C4-2B (cell line): ENCODE measurements around the gene ITGA8.

Experiments
- ZFX ChIP-seq: fragments of 450-650 bp; IDR thresholded peaks from 2 replicates; pipeline ENCODE4 v1.6.1; 2017
- TF ChIP-seq, protein P1 (sequence below): fragments of 450-650 bp; conservative IDR thresholded peaks from 2 replicates; pipeline ENCODE4 v1.5.1; 2017; ENCODE audit warnings: mild to moderate bottlenecking

DNA sequence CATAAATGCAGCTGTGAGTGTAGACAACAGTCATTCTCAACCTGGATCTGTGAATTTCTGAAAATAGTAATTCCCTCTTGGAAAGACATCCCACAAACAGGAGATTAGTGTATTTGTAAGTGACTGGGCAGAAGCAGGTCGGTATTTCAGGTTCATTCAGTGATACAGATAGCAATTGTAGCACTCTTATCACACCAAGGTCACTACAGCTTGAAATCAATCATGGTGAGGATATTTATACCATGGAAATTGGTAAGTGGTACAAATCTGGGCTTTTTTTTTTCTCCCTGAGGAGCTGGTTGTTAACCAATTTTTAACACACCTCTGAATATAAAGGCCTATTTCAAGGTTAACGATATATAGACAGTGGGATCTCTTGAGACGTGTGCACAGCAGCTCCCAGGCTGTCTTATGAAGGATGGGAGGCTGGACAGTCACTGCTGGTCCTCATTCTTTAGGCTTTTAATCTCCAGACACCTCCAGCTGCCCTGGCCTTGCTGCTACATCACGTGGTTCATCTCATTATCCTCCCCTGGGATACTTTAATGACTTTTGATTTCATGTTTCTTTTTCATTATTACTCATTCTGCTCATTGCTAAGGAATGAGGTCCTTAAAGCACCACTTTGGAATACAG lies 87.1 kb downstream of the ITGA8 start:
- TF ChIP-seq, protein P1, sequence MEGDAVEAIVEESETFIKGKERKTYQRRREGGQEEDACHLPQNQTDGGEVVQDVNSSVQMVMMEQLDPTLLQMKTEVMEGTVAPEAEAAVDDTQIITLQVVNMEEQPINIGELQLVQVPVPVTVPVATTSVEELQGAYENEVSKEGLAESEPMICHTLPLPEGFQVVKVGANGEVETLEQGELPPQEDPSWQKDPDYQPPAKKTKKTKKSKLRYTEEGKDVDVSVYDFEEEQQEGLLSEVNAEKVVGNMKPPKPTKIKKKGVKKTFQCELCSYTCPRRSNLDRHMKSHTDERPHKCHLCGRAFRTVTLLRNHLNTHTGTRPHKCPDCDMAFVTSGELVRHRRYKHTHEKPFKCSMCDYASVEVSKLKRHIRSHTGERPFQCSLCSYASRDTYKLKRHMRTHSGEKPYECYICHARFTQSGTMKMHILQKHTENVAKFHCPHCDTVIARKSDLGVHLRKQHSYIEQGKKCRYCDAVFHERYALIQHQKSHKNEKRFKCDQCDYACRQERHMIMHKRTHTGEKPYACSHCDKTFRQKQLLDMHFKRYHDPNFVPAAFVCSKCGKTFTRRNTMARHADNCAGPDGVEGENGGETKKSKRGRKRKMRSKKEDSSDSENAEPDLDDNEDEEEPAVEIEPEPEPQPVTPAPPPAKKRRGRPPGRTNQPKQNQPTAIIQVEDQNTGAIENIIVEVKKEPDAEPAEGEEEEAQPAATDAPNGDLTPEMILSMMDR: no peak
- TF ChIP-seq ZFX: no peak
